Activated T-cell treated with anti-CD3 and anti-CD28 coated beads, Interleukin-2, amount 50 U/mL, for 48 hours (primary cell): ENCODE measurements around the gene CD22.

Source experiments
- DNase-seq, 2 experiments: peaks; one replicate each; pipeline ENCODE4 v3.0.0-alpha.2; 2020

Gene CD22

DNA sequence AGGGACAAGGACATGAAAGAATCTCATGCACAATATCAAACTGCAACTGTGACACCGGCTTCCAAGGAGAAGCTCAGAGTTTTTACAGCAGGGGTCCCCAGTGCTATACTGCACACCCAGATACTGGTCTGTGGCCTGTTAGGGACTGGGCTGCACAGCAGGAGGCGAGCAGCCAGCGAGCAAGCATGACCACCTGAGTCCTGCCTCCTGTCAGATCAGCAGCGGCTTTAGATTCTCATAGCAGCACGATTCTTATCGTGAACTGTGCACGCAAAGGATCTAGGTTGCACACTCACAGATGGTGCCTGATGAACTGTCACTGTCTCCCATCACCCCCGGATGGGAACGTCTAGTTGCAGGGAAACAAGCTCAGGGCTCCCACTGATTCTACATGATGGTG, 13.1 kb upstream of the CD22 start:
- DNase-seq = no peak

DNA sequence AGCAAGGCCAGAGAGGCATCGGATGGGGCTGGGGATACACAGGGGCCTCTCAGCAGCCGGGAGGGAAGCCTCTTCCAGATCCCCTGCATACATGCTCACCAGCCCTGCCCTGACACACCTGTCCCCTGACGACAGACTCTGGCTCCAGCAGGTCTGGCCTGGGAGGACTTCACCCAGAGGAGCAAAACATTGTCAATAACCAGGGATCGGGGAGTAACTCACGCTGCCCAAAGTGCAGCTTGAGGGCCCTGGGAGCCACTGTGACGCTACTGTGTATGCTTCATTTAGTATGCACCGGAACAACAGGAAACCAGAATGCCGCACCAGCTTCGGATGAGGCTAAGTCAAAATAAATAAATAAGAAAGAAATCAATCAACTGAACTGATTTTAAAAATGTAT, 12.4 kb upstream of the CD22 start:
- DNase-seq = no peak

DNA sequence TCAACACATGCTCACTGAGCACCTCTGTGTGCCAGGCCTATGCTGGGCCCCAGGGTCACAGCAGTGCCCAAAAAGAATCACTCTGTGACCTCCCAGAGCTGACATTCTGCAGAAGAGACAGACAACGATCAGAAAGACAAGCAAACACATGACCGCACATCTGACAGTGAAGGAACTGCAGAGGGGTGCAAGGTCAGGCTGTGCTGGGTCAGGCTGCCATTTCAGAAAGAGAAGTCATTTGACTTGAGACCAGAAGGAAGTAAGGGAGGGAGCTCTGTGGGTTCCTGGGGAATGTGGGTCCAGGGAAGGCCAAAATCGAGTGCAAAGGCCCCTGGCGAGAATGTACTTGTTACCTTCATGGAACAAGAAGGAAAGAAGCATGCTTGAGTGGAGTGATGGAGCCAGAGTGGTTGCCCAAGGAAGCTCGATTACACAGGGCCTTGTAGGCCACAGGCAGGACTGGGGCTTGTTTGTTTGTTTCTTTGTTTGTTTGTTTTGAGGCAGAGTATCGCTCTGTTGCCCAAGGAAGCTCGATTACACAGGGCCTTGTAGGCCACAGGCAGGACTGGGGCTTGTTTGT, 11.4 kb upstream of the CD22 start:
- DNase-seq = no peak

DNA sequence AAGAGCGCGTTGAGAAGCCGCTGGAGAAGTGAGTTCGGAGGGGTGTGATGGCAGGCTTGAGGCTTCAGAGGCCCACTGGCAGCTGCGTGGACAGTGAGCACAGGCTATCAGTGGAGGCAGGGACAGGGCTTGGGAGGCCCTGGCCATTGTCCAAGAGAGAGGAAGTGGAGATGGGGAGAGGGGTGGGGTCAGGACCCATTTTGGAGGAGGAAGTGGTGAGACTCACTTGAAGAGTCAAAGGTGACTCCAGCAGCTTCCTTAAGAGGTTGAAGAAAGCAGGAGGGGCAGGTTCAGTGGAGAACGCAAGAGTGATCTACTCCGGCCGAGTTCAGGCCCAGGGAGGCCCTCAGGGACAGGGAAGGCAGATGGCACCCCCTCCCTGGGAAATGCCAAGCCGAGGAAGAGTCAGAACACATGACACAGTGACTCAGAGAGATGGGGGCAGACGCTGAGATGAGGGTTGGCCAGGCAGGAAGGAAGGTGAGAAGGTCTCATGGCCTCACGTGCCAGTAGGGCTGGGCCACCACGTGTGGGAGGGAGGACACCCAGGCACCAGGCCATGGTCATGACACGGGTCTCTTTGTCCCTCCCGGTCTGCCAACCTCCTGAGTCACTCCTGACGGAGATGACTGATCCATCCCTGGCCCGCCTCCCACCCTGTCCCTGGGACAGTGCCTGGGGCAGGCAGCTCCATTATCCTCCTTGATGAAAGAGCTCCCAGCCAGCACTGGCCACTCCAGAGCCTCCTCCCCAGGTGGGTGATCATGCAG, 10.1 kb upstream of the CD22 start:
- DNase-seq = no peak

DNA sequence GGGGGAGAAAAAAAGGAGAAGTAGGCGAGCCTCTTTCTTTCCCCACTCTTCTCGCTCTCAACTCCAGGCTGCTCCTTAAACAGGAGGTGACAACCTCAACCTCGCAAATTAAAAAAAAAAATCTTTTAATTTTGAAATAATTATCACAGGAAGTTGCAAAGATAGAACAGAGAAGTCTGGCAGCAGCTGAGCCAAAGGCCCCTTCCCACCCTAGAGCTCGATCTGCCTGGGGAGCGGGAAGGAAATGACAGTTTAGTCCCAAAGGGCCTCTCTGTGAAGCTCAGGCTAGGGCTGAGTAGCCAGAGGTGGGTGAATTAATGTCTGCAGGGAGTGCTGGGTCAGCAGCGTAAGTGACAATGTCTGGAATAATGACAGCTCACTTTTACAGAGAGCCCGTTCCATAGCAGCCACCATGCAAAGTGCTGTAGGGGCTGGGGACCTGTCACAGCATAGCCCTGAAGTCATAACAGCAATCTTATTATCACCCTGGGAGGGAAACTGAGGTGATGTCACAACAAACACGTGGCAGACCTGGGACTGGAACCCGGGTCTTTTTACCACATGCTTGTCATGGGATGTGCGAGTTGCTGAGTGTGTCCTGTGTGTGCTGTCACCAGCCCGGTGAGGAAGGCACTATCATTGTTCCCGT, 8.8 kb upstream of the CD22 start:
- DNase-seq = no peak

DNA sequence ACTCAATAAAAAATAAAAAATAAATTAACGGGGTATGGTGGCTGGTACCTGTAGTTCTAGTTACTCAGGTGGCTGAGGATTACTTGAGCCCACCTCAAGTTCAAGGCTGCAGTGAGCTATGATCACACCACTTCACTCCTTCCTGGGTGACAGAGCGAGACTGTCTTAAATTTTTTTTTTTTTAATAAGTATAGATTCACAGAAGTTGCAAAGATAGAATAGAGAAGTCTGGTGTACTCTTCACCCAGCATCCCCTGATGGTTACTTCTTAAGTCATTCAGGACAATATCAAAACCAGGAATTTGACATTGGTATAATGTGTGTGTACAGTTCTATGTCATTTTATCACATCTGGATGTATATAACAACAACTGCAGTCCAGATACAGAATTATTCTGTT, 7.7 kb upstream of the CD22 start:
- no peak for DNase-seq

DNA sequence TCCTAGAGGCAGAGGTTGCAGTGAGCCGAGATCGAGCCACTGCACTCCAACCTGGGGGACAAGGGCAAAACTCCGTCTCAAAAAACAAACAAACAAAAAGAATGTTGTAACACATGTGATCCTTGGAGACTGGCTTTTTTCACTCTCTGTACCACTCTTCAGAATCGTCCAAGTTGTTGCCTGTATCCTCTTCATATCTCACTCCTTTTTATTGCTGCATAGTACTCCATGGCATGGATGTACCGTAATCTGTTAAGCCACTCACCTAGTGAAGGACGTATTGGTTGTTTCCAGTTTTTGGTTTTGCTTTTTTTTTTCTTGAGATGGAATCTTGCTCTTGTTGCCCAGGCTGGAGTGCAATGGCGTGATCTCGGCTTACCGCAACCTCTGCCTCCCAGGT, 7.0 kb upstream of the CD22 start:
- DNase-seq = no peak

DNA sequence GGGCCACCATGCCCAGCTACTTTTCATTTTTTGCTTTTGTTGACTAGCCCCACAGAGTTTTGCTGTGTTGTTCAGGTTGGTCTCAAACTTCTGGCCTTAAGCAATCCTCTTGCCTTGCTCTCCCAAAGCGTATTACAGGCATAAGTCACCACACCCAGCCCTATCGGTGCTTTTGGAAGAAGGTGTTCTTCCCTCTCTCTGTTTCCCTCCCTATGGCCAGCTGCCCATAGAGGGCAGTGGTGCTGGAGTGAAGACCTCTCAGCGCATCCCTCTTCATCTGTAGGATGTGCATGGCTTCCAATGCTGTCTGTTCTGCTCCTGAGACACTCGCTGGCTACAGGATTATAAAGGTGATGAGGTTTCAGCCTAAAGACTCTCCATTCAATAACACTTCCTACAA, 1.3 kb upstream of the CD22 start:
- no peak for DNase-seq

DNA sequence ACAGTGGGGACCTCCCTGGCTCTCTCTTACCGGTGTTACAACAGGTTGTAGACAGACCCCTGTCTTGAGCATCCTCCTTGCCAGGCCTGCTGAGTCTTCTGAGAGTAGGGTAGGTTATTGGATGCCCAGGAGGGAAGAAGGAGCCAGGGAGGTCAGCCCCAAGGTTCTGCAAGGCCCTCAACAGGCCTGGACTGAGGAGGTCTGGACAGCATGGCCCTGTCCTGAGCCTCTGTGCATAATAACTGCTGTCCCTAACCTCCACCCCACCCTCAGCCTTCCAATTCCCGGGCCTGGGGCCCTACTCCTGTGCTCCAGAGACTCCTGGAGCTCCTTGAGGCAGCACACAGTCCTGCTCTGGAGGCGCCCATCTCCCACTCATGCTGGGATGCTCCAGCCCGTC, 336 bp downstream of the CD22 start:
- DNase-seq = no peak

DNA sequence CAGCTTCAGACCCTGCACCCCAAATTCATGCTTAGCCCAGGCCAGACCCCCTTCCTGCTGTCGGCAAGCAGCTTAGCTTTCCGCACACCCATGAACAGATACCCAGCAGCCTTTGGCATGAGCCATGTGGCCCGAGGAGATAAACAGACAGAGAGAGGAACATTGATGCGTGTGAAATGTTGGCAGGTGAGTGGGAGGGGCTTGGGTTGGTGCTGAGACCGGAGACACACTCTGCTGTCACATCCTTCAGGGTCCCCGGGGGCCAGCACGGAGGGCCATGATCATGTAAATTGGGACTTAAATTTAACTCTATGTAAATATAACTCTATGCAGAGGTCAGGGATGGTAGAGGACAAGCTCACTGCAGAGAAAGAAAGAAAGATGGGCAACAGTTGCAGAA, 1.5 kb downstream of the CD22 start:
- DNase-seq = no peak

DNA sequence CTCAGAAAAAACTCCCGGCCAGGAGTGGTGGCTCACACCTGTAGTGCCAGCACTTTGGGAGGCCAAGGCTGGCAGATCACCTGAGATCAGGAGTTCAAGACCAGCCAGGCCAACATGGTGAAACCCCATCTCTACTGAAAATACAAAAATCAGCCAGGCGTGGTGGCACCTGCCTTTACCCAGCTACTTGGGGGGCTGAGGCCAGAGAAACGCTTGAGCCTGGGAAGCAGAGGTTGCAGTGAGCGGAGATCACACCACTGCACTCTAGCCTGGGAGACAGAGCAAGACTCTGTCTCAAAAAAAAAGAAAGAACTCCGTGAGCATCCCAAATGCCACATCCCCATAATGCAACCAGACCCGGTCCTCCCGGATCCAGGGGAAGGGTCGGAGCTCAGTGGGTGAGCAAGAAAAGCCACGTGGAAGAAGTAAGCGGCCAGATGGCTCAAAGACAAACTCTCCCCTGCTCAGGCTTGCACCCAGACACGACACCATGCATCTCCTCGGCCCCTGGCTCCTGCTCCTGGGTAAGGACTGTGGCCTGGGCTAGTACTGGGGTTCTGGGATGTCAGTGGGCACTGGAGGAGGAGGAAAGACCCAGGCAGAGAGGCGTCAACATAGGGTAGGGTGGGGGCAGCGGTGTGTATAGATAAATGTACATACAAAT, 2.7 kb downstream of the CD22 start:
- DNase-seq = no peak

DNA sequence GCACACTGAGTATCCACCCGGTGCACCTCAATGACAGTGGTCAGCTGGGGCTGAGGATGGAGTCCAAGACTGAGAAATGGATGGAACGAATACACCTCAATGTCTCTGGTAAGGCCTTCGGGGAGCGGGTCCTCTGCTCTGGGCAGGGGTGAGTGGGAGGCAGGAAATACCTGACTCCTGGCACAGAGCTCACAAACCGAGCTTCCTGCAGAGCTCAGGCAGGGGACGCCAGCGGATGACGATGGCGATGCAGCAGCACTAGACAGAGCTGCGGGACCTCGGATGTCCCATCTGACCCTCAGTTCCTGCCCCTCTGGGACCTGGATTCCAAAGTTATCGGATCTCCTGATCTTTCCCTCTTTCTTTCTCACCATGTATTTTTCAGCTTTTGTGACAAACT, 3.8 kb downstream of the CD22 start:
- DNase-seq = peak; percentile 54 to 64

DNA sequence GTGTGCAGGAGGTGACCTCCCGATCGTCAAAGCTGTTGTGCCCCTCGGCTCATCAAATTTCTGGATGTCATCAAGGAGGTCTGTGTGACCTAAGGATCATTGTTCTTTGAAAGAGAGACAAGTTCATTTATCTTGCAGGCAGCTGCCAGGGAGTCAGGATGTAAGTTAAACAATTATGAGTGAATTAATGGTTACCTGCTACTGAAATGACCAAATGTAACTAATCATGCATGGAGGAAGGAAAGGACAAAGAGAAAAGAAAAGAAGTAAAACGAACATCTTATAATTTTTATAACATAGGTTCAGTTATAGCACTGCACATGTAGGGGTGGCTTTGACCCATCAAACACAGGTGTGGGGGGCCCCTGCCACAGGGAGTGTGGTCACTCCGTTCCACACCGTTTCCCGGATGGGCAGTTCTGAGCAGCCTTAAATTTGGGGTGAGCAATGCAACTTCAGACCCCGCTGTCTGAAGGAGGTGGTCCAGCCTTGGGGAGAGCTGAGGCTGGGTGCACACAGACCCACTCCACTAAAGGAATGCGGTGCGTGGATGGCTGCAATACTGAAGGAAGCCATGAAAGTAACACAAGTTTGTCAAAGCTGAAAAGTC, 5.3 kb downstream of the CD22 start:
- no peak for DNase-seq

DNA sequence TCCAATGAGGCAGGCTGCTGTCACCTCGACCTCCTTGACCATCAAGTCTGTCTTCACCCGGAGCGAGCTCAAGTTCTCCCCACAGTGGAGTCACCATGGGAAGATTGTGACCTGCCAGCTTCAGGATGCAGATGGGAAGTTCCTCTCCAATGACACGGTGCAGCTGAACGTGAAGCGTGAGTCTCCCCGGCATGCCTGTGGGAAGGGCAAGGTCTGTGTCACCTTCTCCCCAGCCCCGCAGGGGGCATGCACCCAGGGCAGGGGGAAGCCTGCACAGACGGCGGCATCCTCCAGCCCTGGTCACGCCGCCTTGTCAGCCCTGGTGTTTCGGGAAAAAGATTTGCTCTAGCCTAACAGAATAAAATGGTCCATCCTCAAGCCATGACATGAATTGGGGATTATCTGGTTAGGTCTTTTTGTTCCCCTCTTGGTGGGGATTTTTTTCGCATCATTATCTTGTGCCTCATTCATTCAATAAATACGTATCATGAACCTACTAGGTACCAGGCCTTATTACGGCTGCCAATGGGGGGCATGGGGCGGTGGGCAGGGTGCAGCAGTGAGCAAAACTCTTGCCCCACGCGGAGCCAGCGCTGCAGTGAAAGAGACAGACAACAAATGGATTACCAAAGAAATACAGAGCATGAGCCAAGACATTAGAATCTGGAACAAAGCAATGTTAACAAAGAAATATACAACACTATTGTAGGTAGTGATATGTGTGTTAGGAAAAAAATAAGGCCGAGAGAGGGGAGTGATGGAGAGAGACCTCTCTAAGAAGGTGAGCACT, 7.4 kb downstream of the CD22 start:
- no peak for DNase-seq

DNA sequence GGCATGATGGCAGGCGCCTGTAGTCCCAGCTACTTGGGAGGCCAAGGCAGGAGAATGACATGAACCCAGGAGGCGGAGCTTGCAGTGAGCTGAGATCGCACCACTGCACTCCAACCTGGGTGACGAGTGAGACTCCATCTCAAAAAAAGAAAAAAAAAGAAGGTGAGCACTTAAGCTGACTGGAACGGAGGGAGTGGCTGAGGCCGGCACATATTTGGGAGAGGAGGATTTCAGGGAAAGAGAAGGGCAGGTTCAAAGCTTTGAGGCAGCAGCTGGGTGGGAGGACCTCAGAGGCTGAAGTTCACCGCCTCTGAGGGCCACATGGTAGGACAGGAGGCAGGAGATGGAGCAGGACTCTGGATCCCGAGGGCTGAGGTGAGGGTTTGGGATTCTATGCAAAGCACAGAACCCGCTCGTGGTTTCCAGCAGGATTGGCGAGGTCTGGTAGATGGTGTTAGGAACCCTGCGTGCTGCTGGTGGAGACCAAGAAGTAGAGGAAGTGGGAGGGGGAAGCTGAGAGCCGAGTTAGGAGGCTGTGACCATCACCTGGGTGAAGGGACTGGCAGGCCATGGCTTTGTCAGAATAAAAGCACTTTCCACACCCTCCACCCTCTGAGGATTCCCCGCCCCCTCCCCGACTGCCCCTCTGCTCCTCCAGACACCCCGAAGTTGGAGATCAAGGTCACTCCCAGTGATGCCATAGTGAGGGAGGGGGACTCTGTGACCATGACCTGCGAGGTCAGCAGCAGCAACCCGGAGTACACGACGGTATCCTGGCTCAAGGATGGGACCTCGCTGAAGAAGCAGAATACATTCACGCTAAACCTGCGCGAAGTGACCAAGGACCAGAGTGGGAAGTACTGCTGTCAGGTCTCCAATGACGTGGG, 8.4 kb downstream of the CD22 start:
- DNase-seq = no peak

DNA sequence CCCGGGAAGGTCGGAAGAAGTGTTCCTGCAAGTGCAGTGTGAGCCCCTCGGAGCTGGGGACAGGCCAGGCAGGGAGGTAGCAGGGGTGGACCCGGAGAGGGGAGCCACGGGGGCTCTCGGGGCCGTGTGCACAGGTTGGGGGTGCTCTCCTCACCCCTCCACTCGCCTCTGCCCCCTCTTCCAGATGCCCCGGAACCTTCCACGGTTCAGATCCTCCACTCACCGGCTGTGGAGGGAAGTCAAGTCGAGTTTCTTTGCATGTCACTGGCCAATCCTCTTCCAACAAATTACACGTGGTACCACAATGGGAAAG, 9.0 kb downstream of the CD22 start:
- no peak for DNase-seq

DNA sequence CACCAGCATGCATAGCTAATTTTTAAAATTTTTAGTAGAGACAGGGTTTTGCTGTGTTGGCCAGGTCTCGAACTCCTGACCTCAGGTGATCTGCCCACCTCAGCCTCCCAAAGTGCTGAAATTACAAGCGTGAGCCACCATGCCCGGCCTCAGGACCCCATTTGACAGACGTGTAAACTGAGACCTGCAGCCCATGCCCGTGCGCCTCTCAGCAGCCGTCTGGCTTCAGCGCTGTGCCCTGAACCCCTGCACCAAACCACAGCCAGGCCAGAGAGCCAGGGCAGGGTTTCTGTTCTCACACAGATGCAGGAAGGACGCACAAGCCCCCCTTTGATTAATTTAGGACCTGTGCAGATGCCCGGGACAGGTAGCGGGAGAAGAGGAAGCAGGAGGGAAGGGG, 11.4 kb downstream of the CD22 start:
- DNase-seq = no peak

DNA sequence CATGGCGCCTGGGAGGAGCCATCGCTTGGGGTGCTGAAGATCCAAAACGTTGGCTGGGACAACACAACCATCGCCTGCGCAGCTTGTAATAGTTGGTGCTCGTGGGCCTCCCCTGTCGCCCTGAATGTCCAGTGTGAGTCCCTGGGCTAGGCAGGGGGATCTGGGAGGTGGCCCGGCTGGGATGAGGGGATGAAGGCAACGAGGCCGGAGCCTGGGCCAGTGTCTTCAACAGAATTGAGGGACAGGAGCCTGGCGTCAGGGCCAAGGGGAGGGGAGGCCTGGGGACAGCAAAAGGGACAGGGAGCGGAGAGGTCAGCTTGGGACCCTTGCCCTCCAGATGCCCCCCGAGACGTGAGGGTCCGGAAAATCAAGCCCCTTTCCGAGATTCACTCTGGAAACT, 12.0 kb downstream of the CD22 start:
- no peak for DNase-seq

DNA sequence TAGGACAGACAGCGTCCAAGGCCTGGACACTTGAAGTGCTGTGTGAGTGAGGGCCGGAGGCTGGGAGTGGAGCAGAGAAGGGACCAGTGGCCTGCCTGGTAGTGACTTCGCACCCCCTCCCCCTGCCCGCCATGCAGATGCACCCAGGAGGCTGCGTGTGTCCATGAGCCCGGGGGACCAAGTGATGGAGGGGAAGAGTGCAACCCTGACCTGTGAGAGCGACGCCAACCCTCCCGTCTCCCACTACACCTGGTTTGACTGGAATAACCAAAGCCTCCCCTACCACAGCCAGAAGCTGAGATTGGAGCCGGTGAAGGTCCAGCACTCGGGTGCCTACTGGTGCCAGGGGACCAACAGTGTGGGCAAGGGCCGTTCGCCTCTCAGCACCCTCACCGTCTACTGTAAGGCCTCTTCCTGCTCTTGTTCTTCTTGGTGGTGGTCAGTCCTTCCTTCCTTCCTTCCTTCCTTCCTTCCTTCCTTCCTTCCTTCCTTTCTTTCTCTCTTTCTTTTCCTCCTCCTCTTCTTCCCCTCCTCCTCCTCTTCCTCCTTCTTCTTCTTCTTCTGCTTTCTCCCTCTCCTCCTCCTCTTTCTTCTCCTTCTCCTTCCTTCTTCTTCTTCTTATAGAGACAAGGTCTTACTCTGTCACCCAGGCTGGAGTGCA, 12.7 kb downstream of the CD22 start:
- DNase-seq = no peak

DNA sequence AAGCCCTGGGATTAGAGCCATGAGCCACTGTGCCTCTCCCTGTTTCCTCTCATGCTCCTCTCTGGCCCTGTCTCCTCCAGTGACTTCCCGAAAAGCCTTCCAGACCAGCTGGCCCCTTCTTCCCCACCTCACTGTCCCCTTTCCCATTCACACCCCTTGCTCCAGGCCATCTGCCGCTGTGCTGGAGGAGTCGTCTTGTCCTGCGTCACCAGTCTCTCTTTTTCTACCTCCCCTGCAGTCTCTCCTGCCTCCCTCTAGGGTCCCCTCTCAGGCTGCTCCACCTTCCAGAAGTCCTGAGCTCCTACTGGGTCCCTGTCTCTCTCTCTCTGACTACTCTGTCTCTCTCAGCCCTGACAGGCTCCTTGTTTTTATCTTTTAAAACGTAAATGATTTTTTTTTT, 13.4 kb downstream of the CD22 start:
- no peak for DNase-seq

DNA sequence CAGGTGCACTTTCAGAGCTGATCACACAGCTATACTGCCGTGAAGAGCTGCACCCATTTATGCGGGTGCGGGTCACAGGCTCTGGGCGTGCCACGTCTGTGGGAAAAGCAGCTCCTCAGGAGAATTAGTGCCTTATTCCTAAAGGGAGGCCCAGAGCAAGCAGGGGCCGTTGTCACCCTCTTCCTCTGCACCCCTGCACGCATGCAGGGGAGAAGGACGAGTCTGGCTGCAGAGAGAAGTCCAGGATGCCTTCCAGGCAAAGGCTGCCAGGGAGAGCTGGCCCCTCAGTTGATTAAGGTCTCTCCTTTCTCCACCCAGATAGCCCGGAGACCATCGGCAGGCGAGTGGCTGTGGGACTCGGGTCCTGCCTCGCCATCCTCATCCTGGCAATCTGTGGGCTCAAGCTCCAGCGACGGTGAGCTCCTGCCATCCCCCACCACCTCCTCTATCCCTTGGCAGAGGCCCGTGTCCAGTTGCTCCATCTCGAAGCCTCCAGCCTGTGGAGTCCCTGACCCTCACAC, 15.6 kb downstream of the CD22 start:
- peak in 1 of 2 experiments; percentile 15 for DNase-seq
